Measurements from ENCODE around the gene ALK.
A peak's percentile ranks its signal among the peaks of the same experiment; 100 is the strongest.

ALK gene

GRCh38 chr2:29900971-29901633, 20.3 kb downstream of the ALK start:
- DNase-seq, result no peak

GRCh38 chr2:29898999-29899398, 22.4 kb downstream of the ALK start:
- no peak for DNase-seq

- no peak for DNase-seq
These were observed 26.4 kb downstream of the ALK start for GRCh38 chr2:29894822-29895614.

GRCh38 chr2:29892585-29893259, 28.7 kb downstream of the ALK start:
- no peak for DNase-seq

GRCh38 chr2:29881089-29881730, 40.2 kb downstream of the ALK start:
- DNase-seq, result no peak

GRCh38 chr2:29880084-29880483, 41.3 kb downstream of the ALK start:
- DNase-seq, result no peak

- no peak for DNase-seq
These were observed 41.9 kb downstream of the ALK start for GRCh38 chr2:29879456-29879855.

GRCh38 chr2:29878898-29879297, 42.5 kb downstream of the ALK start:
- no peak for DNase-seq

- DNase-seq, result no peak
These were observed 45.0 kb downstream of the ALK start for GRCh38 chr2:29876374-29876773.

GRCh38 chr2:29874745-29875144, 46.6 kb downstream of the ALK start:
- DNase-seq, result no peak

GRCh38 chr2:29872870-29873269, 48.5 kb downstream of the ALK start:
- no peak for DNase-seq

GRCh38 chr2:29871541-29871940, 49.8 kb downstream of the ALK start:
- DNase-seq, result no peak

- DNase-seq, result no peak
These were observed 55.9 kb downstream of the ALK start for GRCh38 chr2:29865512-29865911.

- DNase-seq, result no peak
These were observed 56.4 kb downstream of the ALK start for GRCh38 chr2:29864988-29865387.

- no peak for DNase-seq
These were observed 65.3 kb downstream of the ALK start for GRCh38 chr2:29855924-29856639.

- DNase-seq, result no peak
These were observed 70.6 kb downstream of the ALK start for GRCh38 chr2:29850794-29851193.

- no peak for DNase-seq
These were observed 72.6 kb downstream of the ALK start for GRCh38 chr2:29848566-29849310.

- DNase-seq, result no peak
These were observed 73.5 kb downstream of the ALK start for GRCh38 chr2:29847886-29848285.

- DNase-seq, result no peak
These were observed 76.6 kb downstream of the ALK start for GRCh38 chr2:29844713-29845326.

- peak; percentile 20 for DNase-seq
These were observed 79.9 kb downstream of the ALK start for GRCh38 chr2:29841386-29842004.

- DNase-seq, result no peak
These were observed 82.1 kb downstream of the ALK start for GRCh38 chr2:29839306-29839705.
